ENCODE measurements around the gene FIGN. TPM values are rescaled to one million over a fixed set of nuclear protein-coding genes. Genes with fewer than 3 reads are reported as not detected.

The FIGN gene
- total and polyA plus RNA-seq, 2 of the 13 experiments (the other 11 are each of a cell fraction or from before 2014, with no cell fraction given): 6.6 to 6.7 TPM

- TF ChIP-seq ZNF124 (CRISPR knock-in tag; IDR thresholded peaks at IDR 0.05) (0 out of 2 replicates have a peak, but pooled peaks have one; percentile 64), SOX5 (CRISPR knock-in tag; IDR thresholded peaks at IDR 0.05; ENCODE audit: borderline replicate concordance) (no peak), RFX3 (CRISPR knock-in tag; IDR thresholded peaks at IDR 0.05) (no peak), ZNF761 (CRISPR knock-in tag; conservative IDR thresholded peaks at IDR 0.05) (0 out of 2 replicates have a peak, but pooled peaks have one; percentile 26), ZNF256 (CRISPR knock-in tag; conservative IDR thresholded peaks at IDR 0.05) (no peak), HOXA5 (CRISPR knock-in tag; IDR thresholded peaks at IDR 0.05) (no peak; the same call in 1 of the 2 replicates), NKX3-1 (CRISPR knock-in tag; IDR thresholded peaks at IDR 0.05) (peak; percentile 35; the same call in 1 of the 2 replicates), ZNF770 (CRISPR knock-in tag; IDR thresholded peaks at IDR 0.05) (peak; percentile 62), YY1 (IDR thresholded peaks at IDR 0.05; ENCODE audit: insufficient read depth, insufficient replicate concordance, low read depth, low read length) (peak; percentile 89), KDM1A (CRISPR knock-in tag; IDR thresholded peaks at IDR 0.05) (no peak), HOXD1 (CRISPR knock-in tag; IDR thresholded peaks at IDR 0.05) (no peak), ZNF615 (CRISPR knock-in tag; IDR thresholded peaks at IDR 0.05; ENCODE audit: borderline replicate concordance) (no peak), ZEB1 (IDR thresholded peaks at IDR 0.05; ENCODE audit: insufficient replicate concordance, low read depth) (peak; percentile 68), ZNF230 (CRISPR knock-in tag; IDR thresholded peaks at IDR 0.05) (peak; percentile 47), HOXA9 (CRISPR knock-in tag; IDR thresholded peaks at IDR 0.05; ENCODE audit: borderline replicate concordance) (no peak), IKZF1 (IDR thresholded peaks at IDR 0.05) (no peak), FOXM1 (CRISPR knock-in tag; IDR thresholded peaks at IDR 0.05) (no peak), MTF1 (CRISPR knock-in tag; IDR thresholded peaks at IDR 0.05) (no peak), ZNF577 (CRISPR knock-in tag; IDR thresholded peaks at IDR 0.05; ENCODE audit: borderline replicate concordance, low read depth) (no peak), ZNF788 (CRISPR knock-in tag; IDR thresholded peaks at IDR 0.05; ENCODE audit: borderline replicate concordance) (no peak; the same call in 1 of the 2 replicates), ZNF775 (CRISPR knock-in tag; IDR thresholded peaks at IDR 0.05; ENCODE audit: borderline replicate concordance) (no peak; the same call in 1 of the 2 replicates), ADNP (CRISPR knock-in tag; IDR thresholded peaks at IDR 0.05) (no peak), RFXANK (CRISPR knock-in tag; IDR thresholded peaks at IDR 0.05) (no peak), ZNF629 (CRISPR knock-in tag; conservative IDR thresholded peaks at IDR 0.05) (no peak), ZNF280D (CRISPR knock-in tag; IDR thresholded peaks at IDR 0.05) (no peak)
Observed at GRCh38 chr2:163735685-163736432, at the start of gene FIGN (continued).

All from HepG2 (cell line).